BJ (cell line): Measurements from ENCODE around the gene CLEC2A. TPM values are rescaled to one million over a fixed set of nuclear protein-coding genes. Genes with fewer than 3 reads are reported as not detected.

Source experiments
- CTCF ChIA-PET: fragments of 350-600 bp; formaldehyde crosslinking; extraction: SDS; loops from one replicate; lab custom pipeline; 2021; ENCODE audit warnings: antibody characterized with exemption, inconsistent platforms; lab: Yijun Ruan, JAX
- POLR2A ChIA-PET: fragments of 300-600 bp; sonication (Branson Sonifier 250); formaldehyde crosslinking; extraction: SDS; loops from one replicate; lab custom pipeline; 2021; ENCODE audit warnings: antibody characterized with exemption; lab: Charles Lee
- DNase-seq: peaks from one replicate; pipeline ENCODE4 v3.0.0-alpha.2; 2011; ENCODE audit warnings: low read depth
- H3K27me3 ChIP-seq: 2 replicates; pipeline ENCODE4 v1.6.0; 2011; ENCODE audit warnings: low read length; ENCODE audit not compliant: control insufficient read depth, insufficient read depth
- H3K36me3 ChIP-seq: 2 replicates; pipeline ENCODE4 v1.5.1; 2011; ENCODE audit warnings: low read length; ENCODE audit not compliant: control insufficient read depth, insufficient read depth
- H3K4me3 ChIP-seq: 2 replicates; pipeline ENCODE4 v1.5.1; 2011; ENCODE audit warnings: low read depth, mild to moderate bottlenecking, control low read depth, low read length
- polyA plus RNA-seq: library from polyadenylated mRNA; depleted of rRNA; stranded (reverse); fragments of >200 nt; gene quantifications from 2 replicates; pipeline ENCODE4 v1.2.3, GENCODE V29; 2011
- TF ChIP-seq, protein P1 (sequence below): IDR thresholded peaks from 2 replicates; pipeline ENCODE4 v1.5.1; 2011; ENCODE audit warnings: low read depth, mild to moderate bottlenecking, control low read depth, inconsistent platforms, low read length, moderate library complexity; ENCODE audit not compliant: insufficient read depth

Gene CLEC2A
- polyA plus RNA-seq, 1 experiment: not detected

DNA sequence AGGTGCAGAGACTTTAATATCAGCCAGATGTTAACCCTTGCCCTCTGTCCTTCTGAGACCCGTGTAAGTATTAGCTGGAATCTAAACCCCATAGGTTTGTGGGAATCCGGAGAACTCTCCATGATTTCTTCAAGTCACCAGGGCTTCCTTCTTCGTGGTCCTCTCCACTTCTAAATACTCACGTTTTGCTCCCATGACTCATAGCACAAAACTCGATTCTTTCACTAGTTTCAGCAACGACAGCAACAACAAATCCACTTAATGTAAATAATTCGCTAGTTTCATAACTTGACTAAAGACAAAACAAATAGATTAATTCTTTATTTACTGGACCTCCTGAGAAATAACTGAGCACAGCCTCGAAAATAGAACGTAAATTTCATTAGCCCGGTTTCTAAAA is 4.4 kb upstream of the CLEC2A start:
- CTCF ChIA-PET: no interaction called here
- TF ChIP-seq, protein P1, sequence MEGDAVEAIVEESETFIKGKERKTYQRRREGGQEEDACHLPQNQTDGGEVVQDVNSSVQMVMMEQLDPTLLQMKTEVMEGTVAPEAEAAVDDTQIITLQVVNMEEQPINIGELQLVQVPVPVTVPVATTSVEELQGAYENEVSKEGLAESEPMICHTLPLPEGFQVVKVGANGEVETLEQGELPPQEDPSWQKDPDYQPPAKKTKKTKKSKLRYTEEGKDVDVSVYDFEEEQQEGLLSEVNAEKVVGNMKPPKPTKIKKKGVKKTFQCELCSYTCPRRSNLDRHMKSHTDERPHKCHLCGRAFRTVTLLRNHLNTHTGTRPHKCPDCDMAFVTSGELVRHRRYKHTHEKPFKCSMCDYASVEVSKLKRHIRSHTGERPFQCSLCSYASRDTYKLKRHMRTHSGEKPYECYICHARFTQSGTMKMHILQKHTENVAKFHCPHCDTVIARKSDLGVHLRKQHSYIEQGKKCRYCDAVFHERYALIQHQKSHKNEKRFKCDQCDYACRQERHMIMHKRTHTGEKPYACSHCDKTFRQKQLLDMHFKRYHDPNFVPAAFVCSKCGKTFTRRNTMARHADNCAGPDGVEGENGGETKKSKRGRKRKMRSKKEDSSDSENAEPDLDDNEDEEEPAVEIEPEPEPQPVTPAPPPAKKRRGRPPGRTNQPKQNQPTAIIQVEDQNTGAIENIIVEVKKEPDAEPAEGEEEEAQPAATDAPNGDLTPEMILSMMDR: no peak
- Histone ChIP-seq H3K36me3 (no peaks in the 10 kb centered on the region), H3K27me3 (no peaks in the 10 kb centered on the region), H3K4me3 (no peak overlapping the region)
- no peak for DNase-seq
- POLR2A ChIA-PET: no interaction called here

DNA sequence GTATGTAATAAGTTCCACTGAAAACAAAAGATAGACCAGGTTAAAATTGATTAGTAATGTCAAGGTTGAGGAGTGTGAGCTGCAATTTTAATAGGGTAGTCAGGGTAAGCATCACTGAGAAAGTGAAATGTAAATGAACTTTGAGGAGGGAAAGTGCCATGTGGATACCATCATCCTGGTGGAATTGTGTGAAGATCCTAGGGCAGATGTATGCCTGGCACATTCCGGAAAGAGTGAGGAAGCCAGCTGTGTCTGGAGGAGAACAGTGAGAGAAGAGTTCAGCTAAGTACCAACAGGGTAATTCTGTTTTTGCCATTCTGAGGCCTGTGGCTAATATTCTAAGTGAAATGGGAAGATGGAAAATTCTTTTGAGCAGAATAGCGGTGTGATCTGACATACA is 2.9 kb upstream of the CLEC2A start:
- no peaks in the 10 kb centered on the region for H3K27me3 ChIP-seq
- no peak overlapping the region for H3K4me3 ChIP-seq
- ChIA-PET POLR2A (no interaction called here), CTCF (interaction anchor here (0.6 to 1.3 kb wide), 2 partner anchors 184 to 201 kb away, joined by 3 read pairs; no protein-coding TSS in a partner anchor)
- H3K36me3 ChIP-seq: no peaks in the 10 kb centered on the region
- TF ChIP-seq, protein P1: no peak
- DNase-seq: no peak

DNA sequence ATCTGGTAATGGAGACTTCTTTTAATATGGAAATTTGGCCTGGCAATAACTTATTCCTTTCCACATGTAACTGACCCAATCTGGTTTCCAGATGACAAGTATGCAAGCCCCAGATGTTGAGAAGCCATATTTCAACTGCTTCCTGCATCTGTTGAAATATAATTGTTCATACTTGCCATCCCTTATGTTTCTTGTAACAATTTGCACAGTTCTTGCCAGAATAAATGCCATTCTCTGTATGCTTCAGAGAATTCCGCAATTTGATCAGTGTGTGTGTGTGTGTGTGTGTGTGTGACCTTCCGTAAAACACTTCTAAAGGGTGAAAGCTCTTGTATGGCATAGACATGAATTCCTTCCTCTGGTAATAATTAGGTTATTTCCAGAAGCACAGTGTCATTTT is 1.8 kb upstream of the CLEC2A start:
- no peak overlapping the region for H3K4me3 ChIP-seq
- TF ChIP-seq, protein P1: no peak
- POLR2A ChIA-PET: no interaction called here
- H3K27me3 ChIP-seq: no peaks in the 10 kb centered on the region
- no peaks in the 10 kb centered on the region for H3K36me3 ChIP-seq
- CTCF ChIA-PET: interaction anchor here (0.6 to 1.3 kb wide), 2 partner anchors 183 to 388 kb away, joined by 3 to 4 read pairs; no protein-coding TSS in a partner anchor
- peak; percentile 9 for DNase-seq

DNA sequence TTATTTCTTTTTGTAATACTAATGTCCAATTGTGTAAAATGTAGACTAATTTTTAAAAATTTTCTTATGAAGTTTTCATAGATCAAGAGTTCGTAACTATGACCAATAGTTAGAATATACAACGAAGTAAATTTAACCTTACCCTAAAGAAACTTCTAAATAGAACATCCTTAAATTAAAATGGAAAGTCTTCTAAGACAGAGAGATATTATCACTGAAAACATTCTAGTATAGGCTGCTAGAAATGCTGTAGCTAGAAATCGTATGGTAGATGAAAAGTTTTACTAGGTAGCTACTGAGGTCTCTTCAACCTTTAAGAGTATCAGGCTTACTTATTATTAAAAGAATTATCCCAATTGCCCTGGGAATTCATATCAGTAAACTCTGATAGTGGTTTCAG is 925 bp downstream of the CLEC2A start:
- TF ChIP-seq, protein P1: no peak
- CTCF ChIA-PET: interaction anchor here (0.6 to 1.2 kb wide), 3 partner anchors 22 to 180 kb away, joined by 3 to 4 read pairs (median 3); no protein-coding TSS in a partner anchor
- no peak for DNase-seq
- POLR2A ChIA-PET: no interaction called here
- Histone ChIP-seq H3K27me3 (no peaks in the 10 kb centered on the region), H3K36me3 (no peaks in the 10 kb centered on the region), H3K4me3 (no peak overlapping the region)

DNA sequence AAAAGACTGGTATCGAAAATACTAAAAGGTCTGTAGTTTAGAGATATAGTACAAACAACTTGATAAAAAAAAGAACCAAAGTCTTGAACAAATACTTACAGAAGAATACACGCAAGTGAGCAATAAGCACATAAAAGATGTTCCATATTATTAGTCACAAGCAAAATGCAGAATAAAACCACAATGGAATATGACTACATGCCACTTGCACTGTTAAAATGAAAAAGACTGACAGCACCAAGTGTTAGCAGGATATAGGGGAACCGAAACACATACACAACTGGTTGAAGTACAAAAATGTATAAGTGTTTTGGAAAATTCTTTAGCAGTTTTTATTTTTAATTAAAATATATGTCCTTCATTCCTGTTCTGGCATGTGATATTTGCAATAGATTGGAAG is 3.6 kb downstream of the CLEC2A start:
- TF ChIP-seq, protein P1: no peak
- ChIA-PET POLR2A (no interaction called here), CTCF (interaction anchor here (2.4 to 5.1 kb wide), 2 partner anchors 114 to 178 kb away, joined by 26 to 64 read pairs; no protein-coding TSS in a partner anchor)
- no peak for DNase-seq
- Histone ChIP-seq H3K4me3 (no peak overlapping the region), H3K36me3 (no peaks in the 10 kb centered on the region), H3K27me3 (no peaks in the 10 kb centered on the region)
